ENCODE data around the gene PCGF1.
A peak's percentile ranks its signal among the peaks of the same experiment; 100 is the strongest.
"Not testable (repeated sequence)": the region's sequence is repeated elsewhere in the genome, so short reads cannot be mapped to it uniquely, and the experiment has no call there.

Gene PCGF1

GRCh38 chr2:74471332-74472065, 36.0 kb downstream of the PCGF1 start:
- DNase-seq, result no peak

GRCh38 chr2:74470742-74471141, 36.8 kb downstream of the PCGF1 start:
- not testable (repeated sequence) for DNase-seq

GRCh38 chr2:74464406-74464805, 43.1 kb downstream of the PCGF1 start:
- DNase-seq, result no peak

- DNase-seq, result no peak
Measured at GRCh38 chr2:74462786-74463105, 44.7 kb downstream of the PCGF1 start.

- no peak for DNase-seq
Measured at GRCh38 chr2:74462054-74462785, 45.3 kb downstream of the PCGF1 start.

GRCh38 chr2:74461187-74462053, 46.1 kb downstream of the PCGF1 start:
- DNase-seq, result no peak

- DNase-seq, result not testable (repeated sequence)
Measured at GRCh38 chr2:74460187-74460586, 47.3 kb downstream of the PCGF1 start.

- DNase-seq, result not testable (repeated sequence)
Measured at GRCh38 chr2:74459503-74460118, 47.9 kb downstream of the PCGF1 start.

GRCh38 chr2:74458938-74459363, 48.5 kb downstream of the PCGF1 start:
- DNase-seq, result no peak

GRCh38 chr2:74458132-74458937, 49.2 kb downstream of the PCGF1 start, which contains the start of gene WBP1:
WBP1 (plus strand) TSS chr2:74458438; CDS start chr2:74458603, 165 bp downstream.
- peak; percentile 100 for DNase-seq

- DNase-seq, result peak; percentile 85
Measured at GRCh38 chr2:74457549-74458131, 49.9 kb downstream of the PCGF1 start.

- DNase-seq, result no peak
Measured at GRCh38 chr2:74457129-74457548, 50.4 kb downstream of the PCGF1 start.

Measured in CD4-positive, alpha-beta T cell treated with Interleukin-4 for 4 hours (primary cell).